SU-DHL-6 (cell line): ENCODE measurements around the gene LIX1L.

Source experiments
- CTCF ChIP-seq: fragments of 200-600 bp; sonication (generic); IDR thresholded peaks from one replicate; pipeline ENCODE4 v1.5.1; 2017; ENCODE audit warnings: antibody characterized with exemption, mild to moderate bottlenecking, low read length, moderate library complexity; ENCODE audit not compliant: insufficient read depth, poor library complexity, severe bottlenecking
- EZH2phosphoT487 ChIP-seq: fragments of 200-600 bp; sonication (generic), shearing (Covaris generic); conservative IDR thresholded peaks from 2 replicates; pipeline ENCODE4 v1.6.1; 2018; ENCODE audit warnings: mild to moderate bottlenecking, antibody characterized with exemption, low read length, moderate library complexity, mixed read lengths

- TF ChIP-seq CTCF (no peak), EZH2phosphoT487 (no peak)
Measured at GRCh38 chr1:145885738-145886287, 72.0 kb downstream of the LIX1L start, which contains the start of gene ANKRD35.
